Measurements from ENCODE around the gene LY6G5B.
"Not testable (repeated sequence)": the region's sequence is repeated elsewhere in the genome, so short reads cannot be mapped to it uniquely, and the experiment has no call there.

The LY6G5B gene

DNA sequence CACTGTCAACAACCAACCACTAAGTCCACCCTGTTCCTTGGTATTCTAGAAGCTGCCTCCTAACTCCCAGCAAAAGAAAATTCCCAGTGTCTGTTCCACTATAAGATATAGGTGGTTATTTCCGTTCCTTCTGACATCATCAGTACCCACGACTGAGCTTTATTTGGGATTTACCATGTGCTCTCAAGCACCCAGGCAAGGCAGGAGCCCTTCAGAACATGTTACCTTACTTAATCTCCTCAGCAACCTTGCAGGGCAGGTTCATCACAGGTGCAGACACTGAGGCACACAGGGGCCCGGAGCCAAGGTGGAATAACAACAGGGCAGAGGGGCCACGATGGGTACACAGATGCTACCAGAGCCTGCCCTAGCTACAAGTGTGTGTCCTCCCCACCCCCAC is 22.6 kb downstream of the LY6G5B start:
- no peak for FAIRE-seq

DNA sequence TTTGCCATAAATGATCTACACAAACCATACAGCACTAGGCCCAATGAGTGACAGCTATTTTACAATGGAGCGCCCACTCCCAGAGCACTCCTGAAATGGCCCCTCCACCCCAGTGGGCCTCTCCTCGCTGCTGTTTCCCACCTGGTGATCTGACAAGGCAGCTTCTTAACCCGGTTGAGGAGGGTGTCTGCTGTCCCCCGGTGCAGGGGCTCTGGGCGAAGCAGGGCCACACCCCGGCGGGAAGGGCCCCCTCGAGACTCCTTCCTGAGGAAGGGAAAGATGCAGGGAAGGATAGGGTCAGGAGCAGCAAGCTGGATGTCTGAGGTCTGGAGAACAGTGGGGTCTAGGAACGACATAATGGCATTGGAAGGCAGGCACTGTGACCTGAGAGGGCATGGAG is 23.1 kb downstream of the LY6G5B start:
- FAIRE-seq: no peak

- no peak for FAIRE-seq
Measured at GRCh38 chr6:31693535-31693934, 23.8 kb downstream of the LY6G5B start.

DNA sequence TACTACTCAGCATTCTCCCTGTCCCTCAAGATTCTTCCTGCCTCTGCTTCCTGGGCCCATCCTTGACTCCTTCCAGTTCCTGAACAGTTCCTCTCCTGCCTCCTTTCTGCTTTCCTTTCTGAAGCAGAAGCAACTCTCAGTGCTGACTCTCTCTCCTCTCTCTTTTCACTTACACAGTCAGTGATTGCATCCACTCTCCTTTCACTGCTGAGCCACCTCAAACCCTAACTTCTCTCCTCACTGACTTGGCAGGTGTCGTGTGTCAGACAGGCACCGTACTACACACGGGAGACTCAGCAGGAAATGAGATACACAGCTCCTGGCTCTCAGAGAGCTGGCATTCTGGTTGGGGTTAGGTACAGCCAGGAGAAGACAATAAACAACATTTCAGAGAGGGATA is 27.8 kb downstream of the LY6G5B start:
- no peak for FAIRE-seq

DNA sequence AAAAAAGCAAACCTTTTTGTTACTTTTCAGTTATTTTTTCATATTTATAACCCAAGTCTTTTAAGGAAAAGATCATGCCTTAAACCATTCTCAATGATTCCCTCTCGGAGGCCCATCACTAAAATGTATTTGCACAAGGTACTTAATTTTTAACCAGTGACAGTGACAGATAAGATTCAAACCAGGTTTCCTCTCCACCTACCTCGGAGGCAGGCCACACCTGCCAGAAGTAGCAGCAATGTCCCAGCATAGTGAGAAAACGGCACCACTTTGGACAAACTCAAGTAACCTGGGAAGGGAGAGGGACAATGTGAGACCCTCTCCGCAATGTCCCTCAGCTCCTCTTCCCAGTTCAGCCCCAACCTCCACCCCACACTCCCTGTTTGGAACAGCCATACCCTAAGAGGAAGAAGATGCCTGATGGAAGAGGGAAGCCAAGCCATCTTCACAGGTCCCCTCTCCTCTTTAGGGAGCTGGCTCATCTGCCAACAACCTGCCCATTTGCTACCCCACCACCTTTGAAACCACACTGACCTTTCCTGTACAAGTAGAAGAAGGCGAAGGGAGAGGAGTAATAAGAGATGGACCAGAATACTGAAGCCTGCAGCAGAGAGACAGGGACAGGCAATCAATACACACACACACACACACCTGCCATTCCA is 31.1 kb downstream of the LY6G5B start:
- FAIRE-seq: no peak

DNA sequence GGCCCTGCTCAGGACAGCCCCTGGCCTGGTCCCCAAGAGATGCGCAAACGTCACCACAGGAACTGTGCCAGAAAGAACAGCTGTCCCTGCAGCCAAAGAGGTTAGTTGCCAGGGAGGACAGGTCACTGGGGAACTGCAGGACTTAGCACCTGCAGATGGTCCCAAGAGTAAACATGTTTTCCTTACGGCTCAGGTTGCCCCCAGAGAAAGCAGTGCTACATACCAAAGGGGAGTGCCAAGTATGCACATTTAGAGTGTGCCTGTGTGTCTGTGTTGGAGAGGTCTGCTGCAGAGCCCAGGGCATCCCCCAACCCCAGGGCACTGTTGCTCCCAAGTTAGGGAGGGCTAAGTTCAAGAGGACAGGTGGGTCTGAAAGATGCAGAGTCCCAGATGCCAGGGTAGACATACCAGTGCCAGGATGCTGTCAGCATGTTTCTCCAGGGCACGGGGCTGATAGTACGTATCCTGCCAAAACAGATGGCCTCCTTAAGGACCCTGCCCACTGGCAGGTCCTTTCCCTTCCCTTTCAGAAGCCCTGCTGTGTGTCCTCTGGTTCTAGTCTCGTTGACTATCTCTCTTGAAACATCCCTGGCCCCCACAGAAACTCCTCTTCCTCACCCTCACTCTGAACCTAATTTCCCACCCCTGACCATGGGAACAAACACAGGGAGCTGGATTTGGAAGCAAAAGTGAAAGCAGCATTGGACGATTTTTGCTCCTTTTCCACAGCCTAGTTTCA is 32.1 kb downstream of the LY6G5B start:
- FAIRE-seq: no peak

GRCh38 chr6:31702405-31702818 is 32.6 kb downstream of the LY6G5B start:
- FAIRE-seq: no peak

DNA sequence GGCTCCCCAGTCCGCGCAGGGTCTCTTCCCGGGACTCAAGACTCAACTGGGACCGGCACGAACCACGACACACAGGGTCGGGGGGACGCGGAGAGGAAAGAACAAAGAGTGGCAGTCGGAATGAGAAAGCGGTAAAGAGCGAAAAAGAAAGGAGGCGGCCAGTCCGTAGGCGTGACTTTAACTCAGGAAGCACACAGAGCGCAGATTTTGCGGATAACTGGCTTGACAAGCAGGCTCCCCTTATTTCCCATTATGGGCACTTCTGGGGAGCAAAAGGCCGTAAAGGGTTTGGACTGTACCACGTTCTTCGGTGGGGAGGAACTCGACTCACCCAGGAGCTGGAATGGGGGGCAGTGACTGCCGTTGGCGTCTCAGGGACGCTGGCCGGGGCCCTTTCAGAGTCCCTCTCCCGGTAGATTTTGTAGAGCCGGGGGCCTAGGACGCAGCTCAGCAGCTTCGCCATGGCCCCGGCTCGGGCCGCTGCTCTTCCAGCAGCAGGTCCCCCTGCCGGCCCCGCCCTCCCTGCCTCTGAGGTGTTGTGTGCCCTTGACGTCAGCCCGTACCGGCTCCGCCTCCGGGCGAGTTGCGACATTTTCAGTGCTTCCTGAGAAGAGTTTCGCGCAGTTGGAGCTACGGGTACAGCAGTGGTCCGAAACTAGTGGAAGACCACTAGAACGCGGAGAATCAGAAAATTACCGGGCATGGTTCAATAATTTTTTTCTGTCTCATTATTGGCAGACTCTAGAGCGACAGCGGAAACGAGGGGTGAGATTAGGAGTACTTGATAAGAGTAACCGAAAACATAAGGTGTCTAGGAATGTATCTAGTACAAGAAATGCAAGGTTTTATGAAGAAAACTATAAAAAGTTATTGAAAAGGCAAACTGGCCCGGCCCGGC is 33.3 kb downstream of the LY6G5B start, which contains the start of gene ABHD16A:
TSS of gene ABHD16A (minus strand) at position 506 of the 898 bp plus-strand sequence. CDS start at position 463, 43 bp downstream.
- FAIRE-seq: no peak

DNA sequence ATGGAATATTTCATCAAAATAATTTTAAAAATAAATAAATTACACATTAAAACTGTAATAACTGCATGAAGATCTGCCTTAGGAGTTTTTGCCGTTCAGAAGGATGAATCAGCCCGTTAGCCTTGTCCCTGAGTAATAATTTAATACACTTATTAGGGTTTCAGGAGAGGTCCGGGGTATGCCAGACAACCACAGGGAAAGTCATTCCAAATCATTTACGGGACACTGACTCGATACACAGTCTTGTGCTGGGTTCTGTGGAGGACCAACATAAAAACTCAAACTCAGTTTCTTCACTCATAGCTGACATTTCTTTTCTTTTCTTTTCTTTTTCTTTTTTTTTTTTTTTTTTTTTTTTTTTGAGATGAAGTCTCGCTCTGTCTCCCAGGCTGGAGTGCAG is 36.2 kb downstream of the LY6G5B start:
- no peak for FAIRE-seq

- FAIRE-seq: no peak
Measured at GRCh38 chr6:31706599-31706998, 36.8 kb downstream of the LY6G5B start, which contains the start of gene LY6G6F. Gene LY6G6F, plus strand, starts transcription at chr6:31706866. Its CDS starts 41 bp downstream, at chr6:31706907.

GRCh38 chr6:31707701-31708100 is 37.9 kb downstream of the LY6G5B start:
- no peak for FAIRE-seq

DNA sequence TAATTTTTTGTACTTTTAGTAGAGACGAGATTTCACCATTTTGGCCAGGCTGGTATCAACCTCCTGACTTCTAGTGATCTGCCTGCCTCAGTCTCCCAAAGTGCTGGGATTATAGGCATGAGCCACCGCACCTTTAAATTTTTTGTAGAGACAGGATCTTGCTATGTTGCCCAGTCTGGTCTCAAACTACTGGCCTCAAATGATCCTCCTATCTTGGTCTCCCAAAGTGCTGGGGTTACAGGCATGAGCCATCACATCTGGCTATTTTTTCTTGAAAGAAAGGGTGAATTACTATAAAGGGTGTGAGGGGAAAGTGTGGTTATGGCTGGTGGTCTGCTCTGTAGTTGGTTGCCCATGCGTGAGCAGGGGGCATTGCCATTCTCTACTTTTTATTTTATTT is 38.4 kb downstream of the LY6G5B start:
- no peak for FAIRE-seq

- not testable (repeated sequence) for FAIRE-seq
Measured at GRCh38 chr6:31709157-31709556, 39.4 kb downstream of the LY6G5B start.

DNA sequence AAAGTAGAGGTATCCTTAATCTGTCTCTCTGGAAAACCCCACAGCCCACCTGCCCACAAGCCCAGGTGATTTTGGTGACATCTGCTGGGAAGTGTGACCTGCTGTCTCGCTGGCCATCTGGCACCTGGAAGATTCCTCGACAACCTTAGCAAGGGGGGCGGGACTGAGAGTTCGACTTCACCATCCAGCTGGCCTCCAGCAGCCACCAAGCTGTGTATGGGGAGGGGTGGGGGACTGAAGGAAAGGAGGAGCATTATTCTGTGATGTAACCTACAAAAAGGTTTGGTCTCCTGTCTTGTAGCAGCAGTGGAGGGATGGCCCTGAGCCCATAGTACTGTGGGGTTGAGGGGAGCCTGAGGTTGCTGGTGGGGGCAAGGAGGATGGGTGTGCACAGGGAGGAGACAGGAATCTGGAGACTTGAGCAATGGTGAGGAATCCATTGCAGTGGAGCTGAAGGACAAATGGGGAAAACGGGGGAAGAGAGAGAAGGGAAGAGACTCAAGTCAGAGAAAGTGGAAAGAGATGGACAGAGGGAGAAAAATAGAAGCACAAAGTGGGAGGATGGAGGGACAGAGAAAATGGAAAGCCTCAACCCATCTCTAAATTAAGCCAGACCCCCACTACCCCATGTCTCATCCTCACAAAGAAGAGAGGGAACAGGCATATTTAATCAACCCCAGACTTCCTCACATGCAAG is 40.9 kb downstream of the LY6G5B start:
- no peak for FAIRE-seq

GRCh38 chr6:31711233-31711632 is 41.5 kb downstream of the LY6G5B start:
- FAIRE-seq: no peak

DNA sequence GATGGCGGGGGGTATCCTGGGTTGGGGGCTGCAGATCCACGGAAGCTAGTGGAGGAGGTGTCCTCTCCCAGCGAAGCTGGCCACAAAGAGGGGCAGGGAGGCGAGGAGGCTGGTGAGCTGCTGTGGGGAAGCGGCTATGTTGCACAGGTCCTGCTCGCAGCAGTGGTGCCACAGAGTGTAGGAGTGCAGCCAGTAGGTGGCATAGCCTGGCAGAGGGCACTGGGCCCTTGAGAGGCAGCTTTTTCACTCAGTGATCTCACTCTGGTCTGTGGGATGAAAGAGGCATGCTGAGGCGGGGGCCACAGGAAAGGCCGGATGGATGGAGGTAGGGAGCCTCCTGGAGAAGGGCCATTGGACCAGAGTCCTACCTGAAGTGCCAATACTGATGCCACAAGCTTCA is 42.5 kb downstream of the LY6G5B start:
- no peak for FAIRE-seq

- no peak for FAIRE-seq
Measured at GRCh38 chr6:31713465-31713864, 43.7 kb downstream of the LY6G5B start.

DNA sequence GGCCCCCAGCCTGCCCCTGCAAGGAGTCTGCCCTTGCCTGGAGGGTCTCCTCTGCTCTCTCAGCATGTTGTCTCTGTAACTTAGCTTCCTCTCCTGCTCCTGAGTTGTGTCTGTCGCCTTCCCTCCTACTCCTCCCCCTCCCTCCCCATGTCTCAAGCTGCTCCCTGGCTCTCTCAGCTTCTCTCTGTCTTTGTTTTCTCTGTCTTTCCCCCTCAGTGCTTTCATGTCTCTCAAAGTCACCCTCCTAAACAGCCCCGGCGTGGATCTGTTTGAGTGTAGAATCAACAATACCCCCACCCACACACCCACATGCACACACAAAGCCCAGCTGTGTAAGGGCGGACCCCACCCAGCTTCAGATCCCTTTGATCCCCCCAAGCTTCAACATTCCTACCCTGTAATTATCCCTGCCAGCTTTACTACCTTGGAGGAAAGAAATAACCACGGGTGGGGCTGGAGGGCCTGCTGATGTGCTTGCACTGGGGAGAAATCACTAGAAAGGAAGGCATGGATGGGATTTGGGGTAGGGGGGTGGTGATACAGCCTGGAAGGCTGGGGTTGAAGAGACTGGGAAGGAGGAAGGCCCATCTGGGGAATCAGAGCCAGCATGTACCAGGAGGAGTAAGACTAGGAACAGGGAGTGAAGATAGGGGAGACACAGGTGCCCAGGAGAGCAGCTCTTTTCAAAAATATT is 44.4 kb downstream of the LY6G5B start:
- FAIRE-seq: no peak

GRCh38 chr6:31715022-31715958 is 45.5 kb downstream of the LY6G5B start, which contains the start of gene LY6G6D:
Gene LY6G6D, plus strand, starts transcription at chr6:31715348. Its CDS starts 8 bp downstream, at chr6:31715356.
- FAIRE-seq: no peak

DNA sequence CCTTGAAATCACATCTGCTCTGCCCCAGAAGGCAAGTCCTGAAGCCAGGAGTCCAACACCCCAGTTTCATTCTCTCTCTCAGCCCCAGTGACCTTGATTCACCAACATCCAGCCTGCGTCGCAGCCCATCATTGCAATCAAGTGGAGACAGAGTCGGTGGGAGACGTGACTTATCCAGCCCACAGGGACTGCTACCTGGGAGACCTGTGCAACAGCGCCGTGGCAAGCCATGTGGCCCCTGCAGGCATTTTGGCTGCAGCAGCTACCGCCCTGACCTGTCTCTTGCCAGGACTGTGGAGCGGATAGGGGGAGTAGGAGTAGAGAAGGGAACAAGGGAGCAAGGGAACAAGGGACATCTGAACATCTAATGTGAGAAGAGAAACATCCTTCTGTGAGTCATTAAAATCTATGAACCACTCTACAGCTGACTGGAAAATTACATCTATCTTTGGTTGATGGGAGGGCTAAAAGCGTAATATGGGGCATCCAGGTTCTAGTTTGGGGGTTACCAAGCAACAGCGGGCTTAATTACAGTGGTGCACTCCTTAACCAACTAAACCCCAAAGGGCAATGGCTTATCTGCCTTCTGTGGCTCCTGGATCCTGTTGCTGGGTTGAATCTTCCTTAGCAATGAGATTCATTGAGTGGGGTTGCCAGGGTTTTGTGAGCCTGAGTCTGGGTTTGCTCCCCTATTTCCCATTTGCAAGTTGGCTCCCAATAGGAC is 47.9 kb downstream of the LY6G5B start:
- no peak for FAIRE-seq
